HEK293 (cell line): ENCODE measurements around the gene OR4D11.

ENCODE experiments used
- EGR2 ChIP-seq: fragments of 450-650 bp; formaldehyde crosslinking; IDR thresholded peaks from 2 replicates; pipeline ENCODE4 v1.5.1; 2016; ENCODE audit warnings: low read depth, missing biosample characterization, missing genetic modification characterization
- GLIS2 ChIP-seq: fragments of 450-650 bp; formaldehyde crosslinking; IDR thresholded peaks from 2 replicates; pipeline ENCODE4 v1.5.1; 2016; ENCODE audit warnings: missing biosample characterization, missing genetic modification characterization
- HOXD13 ChIP-seq: sonication (generic); formaldehyde crosslinking; IDR thresholded peaks from 2 replicates; pipeline ENCODE4 v1.8.0; 2022; ENCODE audit warnings: missing genetic modification reagents, borderline replicate concordance
- OSR2 ChIP-seq: fragments of 450-650 bp; formaldehyde crosslinking; IDR thresholded peaks from 2 replicates; pipeline ENCODE4 v1.5.1; 2016; ENCODE audit warnings: missing biosample characterization, missing genetic modification characterization
- PRDM1 ChIP-seq: fragments of 450-650 bp; formaldehyde crosslinking; IDR thresholded peaks from 2 replicates; pipeline ENCODE4; 2016; ENCODE audit warnings: missing biosample characterization, missing genetic modification characterization
- SP3 ChIP-seq: fragments of 450-650 bp; formaldehyde crosslinking; IDR thresholded peaks from 2 replicates; pipeline ENCODE4 v1.5.1; 2016; ENCODE audit warnings: missing biosample characterization, missing genetic modification characterization
- TCF7L2 ChIP-seq: IDR thresholded peaks from 2 replicates; pipeline ENCODE4 v1.6.1; 2011; ENCODE audit warnings: low read depth, mild to moderate bottlenecking, inconsistent platforms, low read length, moderate library complexity, borderline replicate concordance
- YY1 ChIP-seq: fragments of 450-650 bp; formaldehyde crosslinking; IDR thresholded peaks from 2 replicates; pipeline ENCODE4 v1.5.1; 2018; ENCODE audit warnings: missing biosample characterization, missing genetic modification characterization
- ZBTB48 ChIP-seq: fragments of 450-650 bp; formaldehyde crosslinking; IDR thresholded peaks from 2 replicates; pipeline ENCODE4 v1.5.1; 2016; ENCODE audit warnings: missing biosample characterization, missing genetic modification characterization
- ZFP3 ChIP-seq: fragments of 450-650 bp; formaldehyde crosslinking; IDR thresholded peaks from 2 replicates; pipeline ENCODE4 v1.5.1; 2016; ENCODE audit warnings: low read depth, missing biosample characterization, missing genetic modification characterization
- ZFP37 ChIP-seq: fragments of 450-650 bp; formaldehyde crosslinking; IDR thresholded peaks from 2 replicates; pipeline ENCODE4 v1.5.1; 2016; ENCODE audit warnings: missing biosample characterization, missing genetic modification characterization
- ZNF114 ChIP-seq: fragments of 450-650 bp; formaldehyde crosslinking; IDR thresholded peaks from 2 replicates; pipeline ENCODE4 v1.5.0; 2017; ENCODE audit warnings: missing biosample characterization, missing genetic modification characterization
- ZNF138 ChIP-seq: fragments of 450-650 bp; formaldehyde crosslinking; IDR thresholded peaks from 2 replicates; pipeline ENCODE4 v1.5.1; 2016; ENCODE audit warnings: missing biosample characterization, missing genetic modification characterization, borderline replicate concordance
- ZNF157 ChIP-seq: fragments of 450-650 bp; formaldehyde crosslinking; IDR thresholded peaks from 2 replicates; pipeline ENCODE4 v1.5.1; 2016; ENCODE audit warnings: missing biosample characterization, missing genetic modification characterization
- ZNF169 ChIP-seq: fragments of 450-650 bp; formaldehyde crosslinking; IDR thresholded peaks from 2 replicates; pipeline ENCODE4 v1.5.1; 2016; ENCODE audit warnings: missing biosample characterization, missing genetic modification characterization
- ZNF214 ChIP-seq: fragments of 450-650 bp; formaldehyde crosslinking; IDR thresholded peaks from 2 replicates; pipeline ENCODE4 v1.5.1; 2017; ENCODE audit warnings: missing biosample characterization, mild to moderate bottlenecking, missing genetic modification characterization, borderline replicate concordance
- ZNF223 ChIP-seq: fragments of 450-650 bp; formaldehyde crosslinking; IDR thresholded peaks from 2 replicates; pipeline ENCODE4 v1.5.1; 2016; ENCODE audit warnings: missing biosample characterization, missing genetic modification characterization
- ZNF23 ChIP-seq: fragments of 450-650 bp; formaldehyde crosslinking; IDR thresholded peaks from 2 replicates; pipeline ENCODE4 v1.5.1; 2016; ENCODE audit warnings: missing biosample characterization, missing genetic modification characterization, borderline replicate concordance
- ZNF302 ChIP-seq: fragments of 450-650 bp; formaldehyde crosslinking; IDR thresholded peaks from 2 replicates; pipeline ENCODE4 v1.5.1; 2016; ENCODE audit warnings: missing biosample characterization, missing genetic modification characterization, low read depth
- ZNF404 ChIP-seq: fragments of 450-650 bp; formaldehyde crosslinking; IDR thresholded peaks from 2 replicates; pipeline ENCODE4 v1.5.1; 2017; ENCODE audit warnings: missing biosample characterization, missing genetic modification characterization
- ZNF48 ChIP-seq: fragments of 450-650 bp; formaldehyde crosslinking; IDR thresholded peaks from 2 replicates; pipeline ENCODE4 v1.5.1; 2016; ENCODE audit warnings: missing biosample characterization, missing genetic modification characterization
- ZNF549 ChIP-seq: fragments of 450-650 bp; IDR thresholded peaks from 2 replicates; pipeline ENCODE4 v1.5.1; 2018; ENCODE audit warnings: missing biosample characterization, missing genetic modification characterization, mild to moderate bottlenecking, inconsistent platforms, moderate library complexity
- ZNF561 ChIP-seq: fragments of 450-650 bp; IDR thresholded peaks from 2 replicates; pipeline ENCODE4 v1.5.1; 2018; ENCODE audit warnings: missing biosample characterization, missing genetic modification characterization, borderline replicate concordance
- ZNF654 ChIP-seq: fragments of 450-650 bp; formaldehyde crosslinking; IDR thresholded peaks from 2 replicates; pipeline ENCODE4 v1.5.1; 2016; ENCODE audit warnings: low read depth, missing biosample characterization, missing genetic modification characterization
- ZNF658 ChIP-seq: fragments of 450-650 bp; formaldehyde crosslinking; IDR thresholded peaks from 2 replicates; pipeline ENCODE4; 2016; ENCODE audit warnings: missing biosample characterization, missing genetic modification characterization
- ZNF670 ChIP-seq: fragments of 450-650 bp; formaldehyde crosslinking; IDR thresholded peaks from 2 replicates; pipeline ENCODE4 v1.5.1; 2016; ENCODE audit warnings: missing biosample characterization, missing genetic modification characterization, low read depth
- ZNF76 ChIP-seq: fragments of 450-650 bp; formaldehyde crosslinking; IDR thresholded peaks from 2 replicates; pipeline ENCODE4; 2016; ENCODE audit warnings: low read depth, missing biosample characterization, missing genetic modification characterization, borderline replicate concordance
- ZSCAN5A ChIP-seq: fragments of 450-650 bp; formaldehyde crosslinking; IDR thresholded peaks from 2 replicates; pipeline ENCODE4 v1.5.1; 2016; ENCODE audit warnings: missing biosample characterization, missing genetic modification characterization
- TF ChIP-seq, protein P1 (sequence below): fragments of 450-650 bp; formaldehyde crosslinking; IDR thresholded peaks from 2 replicates; pipeline ENCODE4 v1.5.1; 2017; ENCODE audit warnings: missing biosample characterization, missing genetic modification characterization
- TF ChIP-seq, protein P2 (sequence below): fragments of 450-650 bp; formaldehyde crosslinking; IDR thresholded peaks from 2 replicates; pipeline ENCODE4 v1.5.1; 2016; ENCODE audit warnings: missing biosample characterization, missing genetic modification characterization
- TF ChIP-seq, protein P3 (sequence below): fragments of 450-650 bp; formaldehyde crosslinking; IDR thresholded peaks from 2 replicates; pipeline ENCODE4 v1.5.1; 2016; ENCODE audit warnings: missing biosample characterization, missing genetic modification characterization, low read depth
- TF ChIP-seq, protein P4 (sequence below): fragments of 450-650 bp; formaldehyde crosslinking; IDR thresholded peaks from 2 replicates; pipeline ENCODE4 v1.5.1; 2017; ENCODE audit warnings: missing biosample characterization, mild to moderate bottlenecking, missing genetic modification characterization, moderate library complexity

The OR4D11 gene

DNA sequence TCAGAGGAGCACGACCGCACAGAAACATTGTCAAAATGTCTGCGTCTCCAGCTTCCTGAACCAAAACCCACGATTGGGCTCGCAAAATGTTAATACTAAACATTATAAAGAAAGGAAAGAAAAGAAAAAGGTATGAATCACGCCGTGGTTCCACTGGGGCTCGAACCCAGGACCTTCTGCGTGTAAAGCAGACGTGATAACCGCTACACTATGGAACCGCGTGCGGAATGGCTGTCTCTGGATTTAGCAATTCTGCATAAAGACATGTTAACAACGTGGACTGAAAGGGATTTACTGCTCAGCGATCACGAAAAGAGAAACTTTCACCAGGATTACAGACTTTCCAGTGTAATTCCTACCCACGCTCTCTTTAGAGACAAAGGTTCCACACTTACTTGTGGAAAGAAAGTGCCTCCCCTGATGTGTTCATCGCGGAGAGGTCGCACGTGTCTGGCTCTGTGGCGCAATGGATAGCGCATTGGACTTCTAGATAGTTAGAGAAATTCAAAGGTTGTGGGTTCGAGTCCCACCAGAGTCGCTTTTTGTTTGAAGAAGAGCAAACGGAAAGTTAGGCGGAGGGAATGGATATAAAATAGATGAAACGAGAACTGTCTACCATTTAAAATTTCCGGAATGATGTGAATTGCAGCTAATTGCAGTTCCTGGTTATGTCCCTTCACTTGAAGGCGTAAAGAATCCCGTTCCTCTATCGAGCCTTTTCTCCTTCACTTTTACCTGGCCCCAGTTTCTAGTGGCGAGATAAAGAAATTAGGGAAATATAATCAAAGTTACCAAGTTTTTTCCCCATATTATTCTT, 47.7 kb downstream of the OR4D11 start (continued):
- TF ChIP-seq, protein P1, sequence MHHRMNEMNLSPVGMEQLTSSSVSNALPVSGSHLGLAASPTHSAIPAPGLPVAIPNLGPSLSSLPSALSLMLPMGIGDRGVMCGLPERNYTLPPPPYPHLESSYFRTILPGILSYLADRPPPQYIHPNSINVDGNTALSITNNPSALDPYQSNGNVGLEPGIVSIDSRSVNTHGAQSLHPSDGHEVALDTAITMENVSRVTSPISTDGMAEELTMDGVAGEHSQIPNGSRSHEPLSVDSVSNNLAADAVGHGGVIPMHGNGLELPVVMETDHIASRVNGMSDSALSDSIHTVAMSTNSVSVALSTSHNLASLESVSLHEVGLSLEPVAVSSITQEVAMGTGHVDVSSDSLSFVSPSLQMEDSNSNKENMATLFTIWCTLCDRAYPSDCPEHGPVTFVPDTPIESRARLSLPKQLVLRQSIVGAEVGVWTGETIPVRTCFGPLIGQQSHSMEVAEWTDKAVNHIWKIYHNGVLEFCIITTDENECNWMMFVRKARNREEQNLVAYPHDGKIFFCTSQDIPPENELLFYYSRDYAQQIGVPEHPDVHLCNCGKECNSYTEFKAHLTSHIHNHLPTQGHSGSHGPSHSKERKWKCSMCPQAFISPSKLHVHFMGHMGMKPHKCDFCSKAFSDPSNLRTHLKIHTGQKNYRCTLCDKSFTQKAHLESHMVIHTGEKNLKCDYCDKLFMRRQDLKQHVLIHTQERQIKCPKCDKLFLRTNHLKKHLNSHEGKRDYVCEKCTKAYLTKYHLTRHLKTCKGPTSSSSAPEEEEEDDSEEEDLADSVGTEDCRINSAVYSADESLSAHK (tag by site-specific recombination), result no peak
- no peak for TF ChIP-seq ZNF549 (tag by site-specific recombination)
- no peak for TF ChIP-seq ZNF138
- TF ChIP-seq ZNF48 (tag by site-specific recombination), result no peak
- no peak for TF ChIP-seq HOXD13
- no peak for TF ChIP-seq ZNF76 (tag by site-specific recombination)
- no peak; the same call in 1 of the 2 replicates for TF ChIP-seq YY1
- TF ChIP-seq ZNF169 (tag by site-specific recombination), result no peak
- no peak for TF ChIP-seq EGR2 (tag by site-specific recombination)
- TF ChIP-seq ZNF157, result no peak
- TF ChIP-seq, protein P2, sequence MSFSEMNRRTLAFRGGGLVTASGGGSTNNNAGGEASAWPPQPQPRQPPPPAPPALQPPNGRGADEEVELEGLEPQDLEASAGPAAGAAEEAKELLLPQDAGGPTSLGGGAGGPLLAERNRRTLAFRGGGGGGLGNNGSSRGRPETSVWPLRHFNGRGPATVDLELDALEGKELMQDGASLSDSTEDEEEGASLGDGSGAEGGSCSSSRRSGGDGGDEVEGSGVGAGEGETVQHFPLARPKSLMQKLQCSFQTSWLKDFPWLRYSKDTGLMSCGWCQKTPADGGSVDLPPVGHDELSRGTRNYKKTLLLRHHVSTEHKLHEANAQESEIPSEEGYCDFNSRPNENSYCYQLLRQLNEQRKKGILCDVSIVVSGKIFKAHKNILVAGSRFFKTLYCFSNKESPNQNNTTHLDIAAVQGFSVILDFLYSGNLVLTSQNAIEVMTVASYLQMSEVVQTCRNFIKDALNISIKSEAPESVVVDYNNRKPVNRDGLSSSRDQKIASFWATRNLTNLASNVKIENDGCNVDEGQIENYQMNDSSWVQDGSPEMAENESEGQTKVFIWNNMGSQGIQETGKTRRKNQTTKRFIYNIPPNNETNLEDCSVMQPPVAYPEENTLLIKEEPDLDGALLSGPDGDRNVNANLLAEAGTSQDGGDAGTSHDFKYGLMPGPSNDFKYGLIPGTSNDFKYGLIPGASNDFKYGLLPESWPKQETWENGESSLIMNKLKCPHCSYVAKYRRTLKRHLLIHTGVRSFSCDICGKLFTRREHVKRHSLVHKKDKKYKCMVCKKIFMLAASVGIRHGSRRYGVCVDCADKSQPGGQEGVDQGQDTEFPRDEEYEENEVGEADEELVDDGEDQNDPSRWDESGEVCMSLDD (tag by site-specific recombination), result no peak
- TF ChIP-seq ZNF561 (tag by site-specific recombination), result peak; percentile 44; the same call in 1 of the 2 replicates
- TF ChIP-seq ZSCAN5A (tag by site-specific recombination), result no peak
- TF ChIP-seq ZFP3, result no peak
- no peak for TF ChIP-seq ZBTB48 (tag by site-specific recombination)
- no peak for TF ChIP-seq ZNF114 (tag by site-specific recombination)
- no peak for TF ChIP-seq ZNF670 (tag by site-specific recombination)
- TF ChIP-seq ZNF658, result no peak
- no peak for TF ChIP-seq ZNF23 (tag by site-specific recombination)
- no peak for TF ChIP-seq TCF7L2
- TF ChIP-seq GLIS2 (tag by site-specific recombination), result no peak
- TF ChIP-seq ZFP37 (tag by site-specific recombination), result 0 out of 2 replicates have a peak, but pooled peaks have one; percentile 22
- no peak for TF ChIP-seq ZNF214
- no peak for TF ChIP-seq ZNF302 (tag by site-specific recombination)
- TF ChIP-seq ZNF404, result no peak
- TF ChIP-seq OSR2 (tag by site-specific recombination), result no peak
- TF ChIP-seq, protein P3, sequence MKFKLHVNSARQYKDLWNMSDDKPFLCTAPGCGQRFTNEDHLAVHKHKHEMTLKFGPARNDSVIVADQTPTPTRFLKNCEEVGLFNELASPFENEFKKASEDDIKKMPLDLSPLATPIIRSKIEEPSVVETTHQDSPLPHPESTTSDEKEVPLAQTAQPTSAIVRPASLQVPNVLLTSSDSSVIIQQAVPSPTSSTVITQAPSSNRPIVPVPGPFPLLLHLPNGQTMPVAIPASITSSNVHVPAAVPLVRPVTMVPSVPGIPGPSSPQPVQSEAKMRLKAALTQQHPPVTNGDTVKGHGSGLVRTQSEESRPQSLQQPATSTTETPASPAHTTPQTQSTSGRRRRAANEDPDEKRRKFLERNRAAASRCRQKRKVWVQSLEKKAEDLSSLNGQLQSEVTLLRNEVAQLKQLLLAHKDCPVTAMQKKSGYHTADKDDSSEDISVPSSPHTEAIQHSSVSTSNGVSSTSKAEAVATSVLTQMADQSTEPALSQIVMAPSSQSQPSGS (tag by site-specific recombination), result no peak
- no peak for TF ChIP-seq ZNF223 (tag by site-specific recombination)
- TF ChIP-seq SP3 (tag by site-specific recombination), result 0 out of 2 replicates have a peak, but pooled peaks have one; percentile 21
- TF ChIP-seq, protein P4, sequence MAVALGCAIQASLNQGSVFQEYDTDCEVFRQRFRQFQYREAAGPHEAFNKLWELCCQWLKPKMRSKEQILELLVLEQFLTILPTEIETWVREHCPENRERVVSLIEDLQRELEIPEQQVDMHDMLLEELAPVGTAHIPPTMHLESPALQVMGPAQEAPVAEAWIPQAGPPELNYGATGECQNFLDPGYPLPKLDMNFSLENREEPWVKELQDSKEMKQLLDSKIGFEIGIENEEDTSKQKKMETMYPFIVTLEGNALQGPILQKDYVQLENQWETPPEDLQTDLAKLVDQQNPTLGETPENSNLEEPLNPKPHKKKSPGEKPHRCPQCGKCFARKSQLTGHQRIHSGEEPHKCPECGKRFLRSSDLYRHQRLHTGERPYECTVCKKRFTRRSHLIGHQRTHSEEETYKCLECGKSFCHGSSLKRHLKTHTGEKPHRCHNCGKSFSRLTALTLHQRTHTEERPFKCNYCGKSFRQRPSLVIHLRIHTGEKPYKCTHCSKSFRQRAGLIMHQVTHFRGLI (tag by site-specific recombination), result no peak
- TF ChIP-seq PRDM1 (tag by site-specific recombination), result peak; percentile 97
- TF ChIP-seq ZNF654, result no peak
